Keratinocyte (primary cell): ENCODE results near the gene DUSP23. TPM values are rescaled to one million over a fixed set of nuclear protein-coding genes. Genes with fewer than 3 reads are reported as not detected.

Source experiments
- DNase-seq: peaks from one replicate; pipeline ENCODE4 v3.0.0-alpha.2; 2011; ENCODE audit warnings: low read depth, missing footprints, low spot score
- FAIRE-seq: peaks from 2 replicates; lab custom pipeline; 2011; peaks lifted over from hg19 to GRCh38; lab: Jason Lieb, UNC
- H2AFZ ChIP-seq: 2 replicates; pipeline ENCODE4 v1.6.0; 2012; ENCODE audit warnings: low read length, control low read depth, inconsistent platforms; ENCODE audit not compliant: control insufficient read depth
- H3K27ac ChIP-seq: 2 replicates; pipeline ENCODE4 v1.5.1; 2011; ENCODE audit warnings: low read length; ENCODE audit not compliant: control insufficient read depth, insufficient read depth
- H3K27me3 ChIP-seq: 3 replicates; pipeline ENCODE4 v1.6.0; 2011; ENCODE audit warnings: low read length; ENCODE audit not compliant: control insufficient read depth, insufficient read depth; ENCODE audit errors: extremely low read depth
- H3K36me3 ChIP-seq, 2 experiments: 2 replicates in 1 of 2; 3 replicates in 1 of 2; pipeline ENCODE4 v1.5.1; 2011; ENCODE audit warnings: low read length in 2 of 2, mild to moderate bottlenecking in 1 of 2; ENCODE audit not compliant: control insufficient read depth in 2 of 2, insufficient read depth in 2 of 2; ENCODE audit errors: extremely low read depth in 1 of 2
- H3K4me1 ChIP-seq: 3 replicates; pipeline ENCODE4 v1.5.1; 2011; ENCODE audit warnings: low read length; ENCODE audit not compliant: control insufficient read depth, insufficient read depth; ENCODE audit errors: extremely low read depth
- H3K4me2 ChIP-seq: 3 replicates; pipeline ENCODE4 v1.6.0; 2011; ENCODE audit warnings: low read depth, low read length; ENCODE audit not compliant: control insufficient read depth, insufficient read depth; ENCODE audit errors: extremely low read depth
- H3K4me3 ChIP-seq, 3 experiments: fragments of 200-600 bp in 1 of 3; sonication (generic) in 1 of 3; 2 replicates in 2 of 3; 3 replicates in 1 of 3; pipeline ENCODE4 v1.5.1; 2011 to 2016; ENCODE audit warnings: low read length in 3 of 3, mild to moderate bottlenecking in 3 of 3, control low read depth in 2 of 3, inconsistent platforms in 1 of 3, low read depth in 1 of 3, mixed read lengths in 1 of 3, mixed run types in 1 of 3, moderate library complexity in 1 of 3; ENCODE audit not compliant: control insufficient read depth in 2 of 3, insufficient read depth in 2 of 3; ENCODE audit errors: extremely low read depth in 1 of 3
- H3K79me2 ChIP-seq: 2 replicates; pipeline ENCODE4 v1.6.0; 2012; ENCODE audit warnings: low read length; ENCODE audit not compliant: control insufficient read depth, insufficient read depth
- H3K9ac ChIP-seq: 3 replicates; pipeline ENCODE4 v1.6.0; 2011; ENCODE audit warnings: low read length; ENCODE audit not compliant: control insufficient read depth, insufficient read depth; ENCODE audit errors: extremely low read depth
- H3K9me1 ChIP-seq: 3 replicates; pipeline ENCODE4 v1.6.0; 2011; ENCODE audit warnings: low read length; ENCODE audit not compliant: control insufficient read depth, insufficient read depth; ENCODE audit errors: extremely low read depth
- H3K9me3 ChIP-seq: 2 replicates; pipeline ENCODE4 v1.5.1; 2012; ENCODE audit warnings: low read depth, low read length; ENCODE audit not compliant: control insufficient read depth
- H4K20me1 ChIP-seq: 3 replicates; pipeline ENCODE4 v1.6.0; 2011; ENCODE audit warnings: low read length; ENCODE audit not compliant: control insufficient read depth, insufficient read depth; ENCODE audit errors: extremely low read depth
- EZH2 ChIP-seq: IDR thresholded peaks from one replicate; pipeline ENCODE4 v1.6.1; 2012; ENCODE audit warnings: inconsistent platforms, mild to moderate bottlenecking, low read length, moderate library complexity
- dilution Hi-C: fragments of 300-500 bp; cut with MboI; formaldehyde crosslinking; loops from one replicate; pipeline ENCODE4 v1.7.0; 2020; ENCODE audit warnings: low sequenced_read_pairs; ENCODE audit not compliant: extremely low pct_ligation_motif_present
- polyA plus RNA-seq, 5 experiments: library from polyadenylated mRNA; depleted of rRNA in 3 of 5; stranded (reverse) in 3 of 5; stranded (forward) in 1 of 5; unstranded in 1 of 5; fragments of >200 nt; gene quantifications; 1 replicate in 1 of 5; 2 replicates in 3 of 5; 3 replicates in 1 of 5; pipeline versions ENCODE4 v1.2.1 to v1.2.3, GENCODE V29; 2011 to 2012; ENCODE audit warnings: missing spikeins in 2 of 5, low read depth in 1 of 5, low replicate concordance in 1 of 5
- TF ChIP-seq, protein P1 (sequence below), 3 experiments: IDR thresholded peaks in 1 of 3; conservative IDR thresholded peaks in 1 of 3; optimal IDR thresholded peaks in 1 of 3; 2 replicates in 2 of 3; 3 replicates in 1 of 3; pipeline versions ENCODE3 to v1.5.1; 2011; ENCODE audit warnings: low read length in 3 of 3, mild to moderate bottlenecking in 3 of 3, moderate library complexity in 2 of 3, control low read depth in 1 of 3, inconsistent platforms in 1 of 3; ENCODE audit not compliant: insufficient read depth in 2 of 3; ENCODE audit errors: extremely low read depth in 1 of 3

The DUSP23 gene
- polyA plus RNA-seq, 1 donor (not counting 4 experiments of a cell fraction or from before 2014, with no cell fraction given), result 35.0 TPM

DNA sequence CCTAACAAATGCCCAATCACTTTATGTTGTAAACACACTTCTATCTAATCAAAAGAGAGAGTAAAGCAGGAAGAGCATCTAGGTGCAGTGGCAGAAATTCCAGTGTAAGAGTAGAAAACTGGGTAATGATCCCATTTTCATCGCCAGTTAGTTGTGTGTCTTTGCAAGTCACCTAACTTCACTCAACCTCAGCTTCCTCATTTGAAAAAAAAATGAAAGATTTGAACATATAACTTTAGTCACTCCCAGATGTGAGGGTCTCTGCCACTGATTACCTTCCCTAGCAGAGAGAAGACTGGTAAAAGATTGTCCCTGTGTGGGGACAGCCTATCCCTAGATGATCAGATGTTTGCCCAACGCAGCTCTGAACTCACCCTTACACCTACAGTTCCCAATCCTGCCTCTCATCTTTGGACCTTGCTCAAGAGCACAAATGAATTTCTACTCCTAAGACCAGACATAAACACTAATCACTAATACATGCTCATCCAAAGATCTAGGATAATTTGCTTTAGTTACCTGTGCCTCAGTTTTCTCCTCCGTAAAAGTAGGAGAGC lies 25.2 kb upstream of the DUSP23 start:
- TF ChIP-seq, protein P1, sequence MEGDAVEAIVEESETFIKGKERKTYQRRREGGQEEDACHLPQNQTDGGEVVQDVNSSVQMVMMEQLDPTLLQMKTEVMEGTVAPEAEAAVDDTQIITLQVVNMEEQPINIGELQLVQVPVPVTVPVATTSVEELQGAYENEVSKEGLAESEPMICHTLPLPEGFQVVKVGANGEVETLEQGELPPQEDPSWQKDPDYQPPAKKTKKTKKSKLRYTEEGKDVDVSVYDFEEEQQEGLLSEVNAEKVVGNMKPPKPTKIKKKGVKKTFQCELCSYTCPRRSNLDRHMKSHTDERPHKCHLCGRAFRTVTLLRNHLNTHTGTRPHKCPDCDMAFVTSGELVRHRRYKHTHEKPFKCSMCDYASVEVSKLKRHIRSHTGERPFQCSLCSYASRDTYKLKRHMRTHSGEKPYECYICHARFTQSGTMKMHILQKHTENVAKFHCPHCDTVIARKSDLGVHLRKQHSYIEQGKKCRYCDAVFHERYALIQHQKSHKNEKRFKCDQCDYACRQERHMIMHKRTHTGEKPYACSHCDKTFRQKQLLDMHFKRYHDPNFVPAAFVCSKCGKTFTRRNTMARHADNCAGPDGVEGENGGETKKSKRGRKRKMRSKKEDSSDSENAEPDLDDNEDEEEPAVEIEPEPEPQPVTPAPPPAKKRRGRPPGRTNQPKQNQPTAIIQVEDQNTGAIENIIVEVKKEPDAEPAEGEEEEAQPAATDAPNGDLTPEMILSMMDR (optimal IDR thresholded peaks at IDR 0.05 in 1 of 3, IDR thresholded peaks at IDR 0.05 in 1 of 3, conservative IDR thresholded peaks at IDR 0.05 in 1 of 3; ENCODE audit: extremely low read depth in 1 of 3, insufficient read depth in 2 of 3, low read length in 3 of 3), result no peak
- no peak for TF ChIP-seq EZH2

DNA sequence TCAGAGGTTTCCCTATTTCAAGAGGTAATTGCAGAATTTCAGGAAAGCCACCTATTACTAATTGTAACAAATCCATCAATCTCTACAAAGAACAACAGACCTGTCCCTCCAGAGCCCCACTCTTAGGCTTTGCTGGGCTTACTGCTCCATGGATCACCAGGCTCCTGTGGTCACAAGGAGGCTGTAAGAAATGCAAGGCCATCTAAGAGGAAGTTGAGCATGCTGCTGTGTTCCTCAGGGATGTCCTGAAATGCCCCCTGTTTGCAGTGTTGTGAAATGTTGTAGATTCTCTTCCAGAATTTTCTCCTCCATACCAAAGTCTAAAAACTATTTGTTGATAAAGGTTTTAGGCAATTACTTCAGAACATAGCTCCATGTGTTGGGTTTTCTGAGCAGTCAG lies 24.4 kb upstream of the DUSP23 start:
- Histone ChIP-seq H3K9me1 (no peaks in the 10 kb centered on the region), H3K27ac (no peak overlapping the region), H3K9me3 (no peaks in the 10 kb centered on the region), H2AFZ (no peak overlapping the region), H3K36me3 (no peaks in the 10 kb centered on the region), H3K9ac (no peak overlapping the region), H3K4me2 (no peak overlapping the region), H4K20me1 (no peaks in the 10 kb centered on the region), H3K27me3 (no peaks in the 10 kb centered on the region), H3K4me1 (no peaks in the 10 kb centered on the region), H3K4me3 (no peak overlapping the region), H3K79me2 (no peaks in the 10 kb centered on the region)
- TF ChIP-seq, protein P1 (optimal IDR thresholded peaks at IDR 0.05 in 1 of 3, IDR thresholded peaks at IDR 0.05 in 1 of 3, conservative IDR thresholded peaks at IDR 0.05 in 1 of 3; ENCODE audit: extremely low read depth in 1 of 3, insufficient read depth in 2 of 3, low read length in 3 of 3), result no peak
- no peak for TF ChIP-seq EZH2
- DNase-seq, result no peak
- dilution Hi-C loops, result no loop called here
- FAIRE-seq, result no peak

More for the DNA sequence above, 25.2 kb upstream of the DUSP23 start:
- Histone ChIP-seq H3K9ac (no peak overlapping the region), H3K79me2 (no peaks in the 10 kb centered on the region), H3K4me1 (no peaks in the 10 kb centered on the region), H3K9me3 (no peaks in the 10 kb centered on the region), H2AFZ (no peak overlapping the region), H4K20me1 (no peaks in the 10 kb centered on the region), H3K4me2 (no peak overlapping the region), H3K36me3 (no peaks in the 10 kb centered on the region), H3K27ac (no peak overlapping the region), H3K4me3 (no peak overlapping the region), H3K9me1 (no peaks in the 10 kb centered on the region), H3K27me3 (no peaks in the 10 kb centered on the region)
- no peak for DNase-seq
- no peak for FAIRE-seq
- dilution Hi-C loops, result no loop called here
